ENCODE results near the gene TUBB.
"Not testable (repeated sequence)": the region's sequence is repeated elsewhere in the genome, so short reads cannot be mapped to it uniquely, and the experiment has no call there.

TUBB gene

DNA sequence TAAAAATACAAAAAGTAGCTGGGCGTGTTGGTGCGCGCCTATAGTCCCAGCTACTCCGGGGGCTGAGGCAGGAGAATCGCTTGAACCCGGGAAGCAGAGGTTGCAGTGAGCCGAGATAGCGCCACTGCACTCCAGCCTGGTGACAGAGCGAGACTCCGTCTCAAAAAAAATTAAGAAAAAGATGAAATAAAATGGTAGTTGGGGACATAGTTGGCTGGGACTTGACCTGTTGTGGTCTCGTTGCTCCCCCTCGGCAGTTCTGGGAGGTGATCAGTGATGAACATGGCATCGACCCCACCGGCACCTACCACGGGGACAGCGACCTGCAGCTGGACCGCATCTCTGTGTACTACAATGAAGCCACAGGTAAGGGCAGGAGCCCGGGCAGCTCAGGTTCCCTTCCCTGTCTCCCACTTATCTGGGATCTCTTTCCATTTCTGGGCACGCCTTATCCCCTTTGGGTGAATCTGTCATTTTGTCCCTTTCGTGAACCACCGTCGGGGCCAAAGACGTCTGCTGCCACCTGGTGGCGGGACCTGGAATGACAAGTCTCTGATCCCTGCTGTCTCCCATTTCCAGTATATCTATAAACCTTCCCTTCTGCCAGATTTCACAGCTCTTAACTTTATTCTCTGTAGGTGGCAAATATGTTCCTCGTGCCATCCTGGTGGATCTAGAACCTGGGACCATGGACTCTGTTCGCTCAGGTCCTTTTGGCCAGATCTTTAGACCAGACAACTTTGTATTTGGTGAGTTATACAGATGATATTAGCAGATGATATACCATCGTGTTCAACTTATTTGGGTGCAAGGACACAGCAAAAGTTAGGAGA, 2.3 kb downstream of the TUBB start:
- Histone ChIP-seq H3K9me3 (replicated peaks; ENCODE audit: insufficient read depth, low read length) (no peaks in the 10 kb centered on the region), H3K4me1 (ENCODE audit: low read length) (peaks cover 28% of the 10 kb centered on the region), H2AFZ (ENCODE audit: low read length) (no peak overlapping the region), H3K79me2 (ENCODE audit: low read length) (peaks cover 55% of the 10 kb centered on the region), H3K27me3 (replicated peaks; ENCODE audit: insufficient read depth, low read length) (no peaks in the 10 kb centered on the region), H3K36me3 (replicated peaks; ENCODE audit: insufficient read depth, low read length) (no peaks in the 10 kb centered on the region), H4K20me1 (ENCODE audit: insufficient read depth, low read length) (peaks cover 28% of the 10 kb centered on the region), H3K4me2 (ENCODE audit: low read depth, low read length) (peak overlapping the region; percentile 80), H3F3A (ENCODE audit: insufficient read depth, low read length) (peaks cover 85% of the 10 kb centered on the region), H3K9me2 (replicated peaks; ENCODE audit: insufficient read depth, low read length) (no peaks in the 10 kb centered on the region), H3K9ac (ENCODE audit: low read length) (peak overlapping the region; percentile 86; the same call in 1 of the 2 replicates), H3K27ac (ENCODE audit: low read length) (peak overlapping the region; percentile 67; the same call in 1 of the 2 replicates), H3K4me3 (ENCODE audit: low read length) (peak overlapping the region; percentile 95)
- DNase-seq, result peak; percentile 77
- TF ChIP-seq, protein P1, sequence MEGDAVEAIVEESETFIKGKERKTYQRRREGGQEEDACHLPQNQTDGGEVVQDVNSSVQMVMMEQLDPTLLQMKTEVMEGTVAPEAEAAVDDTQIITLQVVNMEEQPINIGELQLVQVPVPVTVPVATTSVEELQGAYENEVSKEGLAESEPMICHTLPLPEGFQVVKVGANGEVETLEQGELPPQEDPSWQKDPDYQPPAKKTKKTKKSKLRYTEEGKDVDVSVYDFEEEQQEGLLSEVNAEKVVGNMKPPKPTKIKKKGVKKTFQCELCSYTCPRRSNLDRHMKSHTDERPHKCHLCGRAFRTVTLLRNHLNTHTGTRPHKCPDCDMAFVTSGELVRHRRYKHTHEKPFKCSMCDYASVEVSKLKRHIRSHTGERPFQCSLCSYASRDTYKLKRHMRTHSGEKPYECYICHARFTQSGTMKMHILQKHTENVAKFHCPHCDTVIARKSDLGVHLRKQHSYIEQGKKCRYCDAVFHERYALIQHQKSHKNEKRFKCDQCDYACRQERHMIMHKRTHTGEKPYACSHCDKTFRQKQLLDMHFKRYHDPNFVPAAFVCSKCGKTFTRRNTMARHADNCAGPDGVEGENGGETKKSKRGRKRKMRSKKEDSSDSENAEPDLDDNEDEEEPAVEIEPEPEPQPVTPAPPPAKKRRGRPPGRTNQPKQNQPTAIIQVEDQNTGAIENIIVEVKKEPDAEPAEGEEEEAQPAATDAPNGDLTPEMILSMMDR (IDR thresholded peaks at IDR 0.05; ENCODE audit: low read length), result peak; percentile 92
- TF ChIP-seq EZH2phosphoT487 (IDR thresholded peaks at IDR 0.05; ENCODE audit: low read length), result no peak

DNA sequence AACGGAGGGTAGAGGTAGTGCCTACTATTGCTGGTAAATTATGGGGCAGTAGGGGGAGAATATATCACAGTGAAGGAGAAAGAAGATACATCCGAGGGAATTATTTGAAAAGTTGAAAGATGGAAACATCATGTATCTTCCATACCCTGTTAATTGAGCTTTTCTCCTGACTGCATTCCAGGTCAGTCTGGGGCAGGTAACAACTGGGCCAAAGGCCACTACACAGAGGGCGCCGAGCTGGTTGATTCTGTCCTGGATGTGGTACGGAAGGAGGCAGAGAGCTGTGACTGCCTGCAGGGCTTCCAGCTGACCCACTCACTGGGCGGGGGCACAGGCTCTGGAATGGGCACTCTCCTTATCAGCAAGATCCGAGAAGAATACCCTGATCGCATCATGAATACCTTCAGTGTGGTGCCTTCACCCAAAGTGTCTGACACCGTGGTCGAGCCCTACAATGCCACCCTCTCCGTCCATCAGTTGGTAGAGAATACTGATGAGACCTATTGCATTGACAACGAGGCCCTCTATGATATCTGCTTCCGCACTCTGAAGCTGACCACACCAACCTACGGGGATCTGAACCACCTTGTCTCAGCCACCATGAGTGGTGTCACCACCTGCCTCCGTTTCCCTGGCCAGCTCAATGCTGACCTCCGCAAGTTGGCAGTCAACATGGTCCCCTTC, 3.1 kb downstream of the TUBB start:
- not testable (repeated sequence) for H3K9ac ChIP-seq (ENCODE audit: low read length); H3K9me3 ChIP-seq (replicated peaks; ENCODE audit: insufficient read depth, low read length); H3K27ac ChIP-seq (ENCODE audit: low read length); DNase-seq; H3K9me2 ChIP-seq (replicated peaks; ENCODE audit: insufficient read depth, low read length); H3K27me3 ChIP-seq (replicated peaks; ENCODE audit: insufficient read depth, low read length); H3K36me3 ChIP-seq (replicated peaks; ENCODE audit: insufficient read depth, low read length); H2AFZ ChIP-seq (ENCODE audit: low read length)
- peaks cover 28% of the 10 kb centered on the region for H4K20me1 ChIP-seq (ENCODE audit: insufficient read depth, low read length)
- 0 out of 2 replicates have a peak overlapping the region, but pooled peaks have one; percentile 95 for H3K4me3 ChIP-seq (ENCODE audit: low read length)
- H3K4me1 ChIP-seq (ENCODE audit: low read length), result peaks cover 28% of the 10 kb centered on the region
- peaks cover 55% of the 10 kb centered on the region for H3K79me2 ChIP-seq (ENCODE audit: low read length)
- H3K4me2 ChIP-seq (ENCODE audit: low read depth, low read length), result peak overlapping the region; percentile 80
- H3F3A ChIP-seq (ENCODE audit: insufficient read depth, low read length), result peaks cover 87% of the 10 kb centered on the region

DNA sequence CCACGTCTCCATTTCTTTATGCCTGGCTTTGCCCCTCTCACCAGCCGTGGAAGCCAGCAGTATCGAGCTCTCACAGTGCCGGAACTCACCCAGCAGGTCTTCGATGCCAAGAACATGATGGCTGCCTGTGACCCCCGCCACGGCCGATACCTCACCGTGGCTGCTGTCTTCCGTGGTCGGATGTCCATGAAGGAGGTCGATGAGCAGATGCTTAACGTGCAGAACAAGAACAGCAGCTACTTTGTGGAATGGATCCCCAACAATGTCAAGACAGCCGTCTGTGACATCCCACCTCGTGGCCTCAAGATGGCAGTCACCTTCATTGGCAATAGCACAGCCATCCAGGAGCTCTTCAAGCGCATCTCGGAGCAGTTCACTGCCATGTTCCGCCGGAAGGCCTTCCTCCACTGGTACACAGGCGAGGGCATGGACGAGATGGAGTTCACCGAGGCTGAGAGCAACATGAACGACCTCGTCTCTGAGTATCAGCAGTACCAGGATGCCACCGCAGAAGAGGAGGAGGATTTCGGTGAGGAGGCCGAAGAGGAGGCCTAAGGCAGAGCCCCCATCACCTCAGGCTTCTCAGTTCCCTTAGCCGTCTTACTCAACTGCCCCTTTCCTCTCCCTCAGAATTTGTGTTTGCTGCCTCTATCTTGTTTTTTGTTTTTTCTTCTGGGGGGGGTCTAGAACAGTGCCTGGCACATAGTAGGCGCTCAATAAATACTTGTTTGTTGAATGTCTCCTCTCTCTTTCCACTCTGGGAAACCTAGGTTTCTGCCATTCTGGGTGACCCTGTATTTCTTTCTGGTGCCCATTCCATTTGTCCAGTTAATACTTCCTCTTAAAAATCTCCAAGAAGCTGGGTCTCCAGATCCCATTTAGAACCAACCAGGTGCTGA, 3.9 kb downstream of the TUBB start:
- H3K9me2 ChIP-seq (replicated peaks; ENCODE audit: insufficient read depth, low read length); H3K9ac ChIP-seq (ENCODE audit: low read length); H3K36me3 ChIP-seq (replicated peaks; ENCODE audit: insufficient read depth, low read length); H3K27me3 ChIP-seq (replicated peaks; ENCODE audit: insufficient read depth, low read length); H2AFZ ChIP-seq (ENCODE audit: low read length); H3K9me3 ChIP-seq (replicated peaks; ENCODE audit: insufficient read depth, low read length); H3K27ac ChIP-seq (ENCODE audit: low read length); H3K4me3 ChIP-seq (ENCODE audit: low read length); DNase-seq: not testable (repeated sequence)
- Histone ChIP-seq H3K4me2 (ENCODE audit: low read depth, low read length) (peak overlapping the region; percentile 23; the same call in 1 of the 2 replicates), H4K20me1 (ENCODE audit: insufficient read depth, low read length) (peaks cover 28% of the 10 kb centered on the region), H3K79me2 (ENCODE audit: low read length) (peaks cover 55% of the 10 kb centered on the region), H3F3A (ENCODE audit: insufficient read depth, low read length) (peaks cover 80% of the 10 kb centered on the region), H3K4me1 (ENCODE audit: low read length) (peaks cover 21% of the 10 kb centered on the region)

DNA sequence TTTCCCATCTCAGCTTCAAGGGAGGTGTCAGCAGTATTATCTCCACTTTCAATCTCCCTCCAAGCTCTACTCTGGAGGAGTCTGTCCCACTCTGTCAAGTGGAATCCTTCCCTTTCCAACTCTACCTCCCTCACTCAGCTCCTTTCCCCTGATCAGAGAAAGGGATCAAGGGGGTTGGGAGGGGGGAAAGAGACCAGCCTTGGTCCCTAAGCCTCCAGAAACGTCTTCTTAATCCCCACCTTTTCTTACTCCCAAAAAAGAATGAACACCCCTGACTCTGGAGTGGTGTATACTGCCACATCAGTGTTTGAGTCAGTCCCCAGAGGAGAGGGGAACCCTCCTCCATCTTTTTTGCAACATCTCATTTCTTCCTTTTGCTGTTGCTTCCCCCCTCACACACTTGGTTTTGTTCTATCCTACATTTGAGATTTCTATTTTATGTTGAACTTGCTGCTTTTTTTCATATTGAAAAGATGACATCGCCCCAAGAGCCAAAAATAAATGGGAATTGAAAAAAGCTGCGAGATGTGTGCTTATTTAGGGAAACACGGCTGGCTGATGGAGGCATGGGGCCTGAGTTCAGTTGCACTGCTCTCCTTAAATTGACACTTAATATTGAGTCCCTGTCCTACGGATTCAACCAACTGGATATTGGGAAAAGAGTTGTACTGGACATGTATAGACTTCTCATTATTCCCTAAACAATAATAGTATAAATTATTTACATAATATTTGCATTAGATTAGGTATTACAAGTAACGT, 4.9 kb downstream of the TUBB start:
- no peak overlapping the region for H3K9ac ChIP-seq (ENCODE audit: low read length)
- peaks cover 71% of the 10 kb centered on the region for H3F3A ChIP-seq (ENCODE audit: insufficient read depth, low read length)
- no peak overlapping the region for H2AFZ ChIP-seq (ENCODE audit: low read length)
- H3K79me2 ChIP-seq (ENCODE audit: low read length), result peaks cover 58% of the 10 kb centered on the region
- H3K27ac ChIP-seq (ENCODE audit: low read length), result no peak overlapping the region; the same call in 1 of the 2 replicates
- no peaks in the 10 kb centered on the region for H3K27me3 ChIP-seq (replicated peaks; ENCODE audit: insufficient read depth, low read length)
- H3K4me3 ChIP-seq (ENCODE audit: low read length), result no peak overlapping the region
- H3K9me2 ChIP-seq (replicated peaks; ENCODE audit: insufficient read depth, low read length), result no peaks in the 10 kb centered on the region
- H3K4me2 ChIP-seq (ENCODE audit: low read depth, low read length), result no peak overlapping the region
- H3K36me3 ChIP-seq (replicated peaks; ENCODE audit: insufficient read depth, low read length), result no peaks in the 10 kb centered on the region
- TF ChIP-seq EZH2phosphoT487 (IDR thresholded peaks at IDR 0.05; ENCODE audit: low read length), result no peak
- TF ChIP-seq EZH2 (optimal IDR thresholded peaks at IDR 0.05; ENCODE audit: low read depth, low read length), result no peak
- TF ChIP-seq, protein P1 (IDR thresholded peaks at IDR 0.05; ENCODE audit: low read length), result no peak
- no peak for DNase-seq
- peaks cover 21% of the 10 kb centered on the region for H3K4me1 ChIP-seq (ENCODE audit: low read length)
- H3K9me3 ChIP-seq (replicated peaks; ENCODE audit: insufficient read depth, low read length), result no peaks in the 10 kb centered on the region
- H4K20me1 ChIP-seq (ENCODE audit: insufficient read depth, low read length), result peaks cover 28% of the 10 kb centered on the region
